ENCODE data around the gene CACNG3. TPM values are rescaled to one million over a fixed set of nuclear protein-coding genes. Genes with fewer than 3 reads are reported as not detected.

CACNG3 gene
- total and polyA plus RNA-seq, 2 donors (not counting 1 experiment from before 2014, with no cell fraction given) = not detected

DNA sequence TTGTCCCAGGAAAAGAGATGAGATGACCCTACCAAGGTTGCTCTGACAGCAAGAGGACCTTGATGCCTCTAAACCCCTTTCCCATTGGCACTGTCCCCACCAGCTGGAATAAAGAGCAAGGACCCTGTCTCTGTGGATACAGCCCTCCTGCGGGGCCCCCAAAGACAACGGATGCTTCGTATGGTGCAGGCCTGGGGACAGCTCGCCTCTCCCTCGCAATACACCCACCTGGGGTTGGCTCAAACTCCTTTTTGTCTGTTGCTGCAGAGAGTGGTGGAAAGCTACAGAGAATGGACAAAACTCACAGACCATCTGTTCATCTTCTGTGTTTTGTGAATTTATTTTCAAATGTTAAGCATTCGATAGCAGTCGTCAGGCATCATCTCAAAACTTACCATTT lies 27.6 kb upstream of the CACNG3 start:
- Histone ChIP-seq H3K27me3 (replicated peaks in 1 of 4; ENCODE audit: control extremely low read depth in 1 of 4, control insufficient read depth in 3 of 4, insufficient read depth in 4 of 4, low read length in 3 of 4) (peaks cover 0 to 4% (median 0%) of the 10 kb centered on the region in 4 experiments), H3K36me3 (replicated peaks in 1 of 2; ENCODE audit: control extremely low read depth in 1 of 2, control insufficient read depth in 1 of 2, extremely low read depth in 1 of 2, insufficient read depth in 2 of 2, low read length in 1 of 2) (no peaks in the 10 kb centered on the region), H2AFZ (ENCODE audit: insufficient read depth, low read depth, low read length, poor library complexity, severe bottlenecking) (no peak overlapping the region), H3K27ac (ENCODE audit: low read length in 2 of 2) (no peak overlapping the region), H3K4me2 (replicated peaks; ENCODE audit: low read depth, low read length, poor library complexity, severe bottlenecking) (no peak overlapping the region), H3K9ac (ENCODE audit: low read length) (no peak overlapping the region), H3K9me3 (ENCODE audit: control extremely low read depth in 1 of 3, control insufficient read depth in 2 of 3, insufficient read depth in 1 of 3, low read length in 2 of 3) (no peaks in the 10 kb centered on the region), H4K20me1 (ENCODE audit: control insufficient read depth, insufficient read depth, low read length, poor library complexity, severe bottlenecking) (no peaks in the 10 kb centered on the region), H3K79me2 (ENCODE audit: control insufficient read depth, insufficient read depth, low read length) (no peaks in the 10 kb centered on the region), H3K4me1 (ENCODE audit: control insufficient read depth in 2 of 2, insufficient read depth in 2 of 2, low read length in 2 of 2) (no peaks in the 10 kb centered on the region), H3K4me3 (ENCODE audit: control extremely low read depth in 1 of 5, extremely low read depth in 1 of 5, insufficient read depth in 1 of 5, low read depth in 2 of 5, low read length in 4 of 5) (no peak overlapping the region)
- H3K9me3 Mint-ChIP-seq (ENCODE audit: insufficient read depth) = no peaks in the 10 kb centered on the region
- DNase-seq = no peak
- no peak overlapping the region for H3K27ac Mint-ChIP-seq
- intact Hi-C loops (cut with micrococcal nuclease) = no loop called here
- H3K27me3 Mint-ChIP-seq = peaks cover 5% of the 10 kb centered on the region
- TF ChIP-seq EZH2 (IDR thresholded peaks at IDR 0.05; ENCODE audit: borderline replicate concordance, insufficient read depth, low read depth, low read length, poor library complexity, severe bottlenecking) = no peak
- TF ChIP-seq, protein P1, sequence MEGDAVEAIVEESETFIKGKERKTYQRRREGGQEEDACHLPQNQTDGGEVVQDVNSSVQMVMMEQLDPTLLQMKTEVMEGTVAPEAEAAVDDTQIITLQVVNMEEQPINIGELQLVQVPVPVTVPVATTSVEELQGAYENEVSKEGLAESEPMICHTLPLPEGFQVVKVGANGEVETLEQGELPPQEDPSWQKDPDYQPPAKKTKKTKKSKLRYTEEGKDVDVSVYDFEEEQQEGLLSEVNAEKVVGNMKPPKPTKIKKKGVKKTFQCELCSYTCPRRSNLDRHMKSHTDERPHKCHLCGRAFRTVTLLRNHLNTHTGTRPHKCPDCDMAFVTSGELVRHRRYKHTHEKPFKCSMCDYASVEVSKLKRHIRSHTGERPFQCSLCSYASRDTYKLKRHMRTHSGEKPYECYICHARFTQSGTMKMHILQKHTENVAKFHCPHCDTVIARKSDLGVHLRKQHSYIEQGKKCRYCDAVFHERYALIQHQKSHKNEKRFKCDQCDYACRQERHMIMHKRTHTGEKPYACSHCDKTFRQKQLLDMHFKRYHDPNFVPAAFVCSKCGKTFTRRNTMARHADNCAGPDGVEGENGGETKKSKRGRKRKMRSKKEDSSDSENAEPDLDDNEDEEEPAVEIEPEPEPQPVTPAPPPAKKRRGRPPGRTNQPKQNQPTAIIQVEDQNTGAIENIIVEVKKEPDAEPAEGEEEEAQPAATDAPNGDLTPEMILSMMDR (IDR thresholded peaks at IDR 0.05) = no peak
- no peak overlapping the region for H3K4me3 Mint-ChIP-seq
- no peak for ATAC-seq (ENCODE audit: low read depth)
- H3K4me1 Mint-ChIP-seq = no peaks in the 10 kb centered on the region
- POLR2A ChIA-PET = interaction anchor here (0.7 kb wide), 1 partner anchor 57 kb away, joined by 4 read pairs; no protein-coding TSS in a partner anchor
- WGBS (ENCODE audit: insufficient coverage) = 95% methylated on average over 3 of the region's 7 CpGs
- CTCF ChIA-PET = interaction anchor here (1.1 kb wide), 1 partner anchor 24 kb away, joined by 3 read pairs; no protein-coding TSS in a partner anchor

GRCh38 chr16:24232936-24233335 lies 23.2 kb upstream of the CACNG3 start:
- H3K4me2 ChIP-seq (replicated peaks; ENCODE audit: low read depth, low read length, poor library complexity, severe bottlenecking) = no peak overlapping the region
- H3K4me1 ChIP-seq (ENCODE audit: control insufficient read depth in 2 of 2, insufficient read depth in 2 of 2, low read length in 2 of 2) = no peaks in the 10 kb centered on the region
- H3K9ac ChIP-seq (ENCODE audit: low read length) = no peak overlapping the region
- peaks cover 1 to 14% (median 4%) of the 10 kb centered on the region in 3 donors for H3K9me3 ChIP-seq (ENCODE audit: control extremely low read depth in 1 of 3, control insufficient read depth in 2 of 3, insufficient read depth in 1 of 3, low read length in 2 of 3)
- H2AFZ ChIP-seq (ENCODE audit: insufficient read depth, low read depth, low read length, poor library complexity, severe bottlenecking) = no peak overlapping the region
- no peaks in the 10 kb centered on the region for H4K20me1 ChIP-seq (ENCODE audit: control insufficient read depth, insufficient read depth, low read length, poor library complexity, severe bottlenecking)
- Mint-ChIP-seq H3K27ac (no peak overlapping the region), H3K4me1 (no peaks in the 10 kb centered on the region), H3K9me3 (ENCODE audit: insufficient read depth) (peaks cover 2% of the 10 kb centered on the region), H3K27me3 (peaks cover 14% of the 10 kb centered on the region), H3K4me3 (no peak overlapping the region)
- DNase-seq (no peak), ATAC-seq (ENCODE audit: low read depth) (no peak)
- TF ChIP-seq, protein P1 (IDR thresholded peaks at IDR 0.05) = no peak
- TF ChIP-seq EZH2 (IDR thresholded peaks at IDR 0.05; ENCODE audit: borderline replicate concordance, insufficient read depth, low read depth, low read length, poor library complexity, severe bottlenecking) = no peak
- H3K27ac ChIP-seq (ENCODE audit: low read length in 2 of 2) = no peak overlapping the region
- ChIA-PET CTCF (interaction anchor here (1.3 kb wide), 1 partner anchor 20 kb away, joined by 4 read pairs; no protein-coding TSS in a partner anchor), POLR2A (no interaction called here)
- H3K27me3 ChIP-seq (replicated peaks in 1 of 4; ENCODE audit: control extremely low read depth in 1 of 4, control insufficient read depth in 3 of 4, insufficient read depth in 4 of 4, low read length in 3 of 4) = peaks cover 0 to 11% (median 0%) of the 10 kb centered on the region in 4 experiments
- H3K36me3 ChIP-seq (replicated peaks in 1 of 2; ENCODE audit: control extremely low read depth in 1 of 2, control insufficient read depth in 1 of 2, extremely low read depth in 1 of 2, insufficient read depth in 2 of 2, low read length in 1 of 2) = no peaks in the 10 kb centered on the region
- 100% methylated on average over 1 of the region's 2 CpGs for WGBS (ENCODE audit: insufficient coverage)
- H3K4me3 ChIP-seq (ENCODE audit: control extremely low read depth in 1 of 5, extremely low read depth in 1 of 5, insufficient read depth in 1 of 5, low read depth in 2 of 5, low read length in 4 of 5) = no peak overlapping the region
- intact Hi-C loops (cut with micrococcal nuclease) = no loop called here
- no peaks in the 10 kb centered on the region for H3K79me2 ChIP-seq (ENCODE audit: control insufficient read depth, insufficient read depth, low read length)
